Measurements from ENCODE around the gene GCSH.

DNA sequence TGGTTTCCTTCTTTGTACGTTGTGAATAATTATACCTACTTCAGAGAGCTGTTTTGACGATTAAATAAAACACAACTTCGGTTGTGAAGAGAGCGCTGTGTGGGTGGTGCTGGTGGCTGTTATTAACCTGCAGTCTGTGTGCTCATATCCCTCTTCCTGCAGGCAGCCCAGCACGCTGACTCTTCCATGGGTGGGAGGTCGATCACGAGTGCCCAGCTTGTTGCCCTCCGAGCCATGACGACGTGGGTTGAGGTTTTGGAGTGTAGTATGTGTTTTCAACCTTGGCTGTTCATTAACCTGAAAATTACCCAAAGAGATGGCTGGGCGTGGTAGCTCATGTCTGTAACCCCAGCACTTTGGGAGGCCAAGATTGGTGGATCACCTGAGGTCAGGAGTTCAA is 11.3 kb upstream of the GCSH start:
- TF ChIP-seq, protein P1, sequence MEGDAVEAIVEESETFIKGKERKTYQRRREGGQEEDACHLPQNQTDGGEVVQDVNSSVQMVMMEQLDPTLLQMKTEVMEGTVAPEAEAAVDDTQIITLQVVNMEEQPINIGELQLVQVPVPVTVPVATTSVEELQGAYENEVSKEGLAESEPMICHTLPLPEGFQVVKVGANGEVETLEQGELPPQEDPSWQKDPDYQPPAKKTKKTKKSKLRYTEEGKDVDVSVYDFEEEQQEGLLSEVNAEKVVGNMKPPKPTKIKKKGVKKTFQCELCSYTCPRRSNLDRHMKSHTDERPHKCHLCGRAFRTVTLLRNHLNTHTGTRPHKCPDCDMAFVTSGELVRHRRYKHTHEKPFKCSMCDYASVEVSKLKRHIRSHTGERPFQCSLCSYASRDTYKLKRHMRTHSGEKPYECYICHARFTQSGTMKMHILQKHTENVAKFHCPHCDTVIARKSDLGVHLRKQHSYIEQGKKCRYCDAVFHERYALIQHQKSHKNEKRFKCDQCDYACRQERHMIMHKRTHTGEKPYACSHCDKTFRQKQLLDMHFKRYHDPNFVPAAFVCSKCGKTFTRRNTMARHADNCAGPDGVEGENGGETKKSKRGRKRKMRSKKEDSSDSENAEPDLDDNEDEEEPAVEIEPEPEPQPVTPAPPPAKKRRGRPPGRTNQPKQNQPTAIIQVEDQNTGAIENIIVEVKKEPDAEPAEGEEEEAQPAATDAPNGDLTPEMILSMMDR (IDR thresholded peaks at IDR 0.05), result no peak
- TF ChIP-seq EP300 (IDR thresholded peaks at IDR 0.05), result no peak

Data from tibial nerve (tissue), 4 donors.